GM12892 (cell line): Measurements from ENCODE around the gene DLST.

ENCODE experiments used
- POLR2A ChIP-seq: IDR thresholded peaks from 2 replicates; pipeline ENCODE4 v1.6.1; 2011; ENCODE audit warnings: low read depth, low read length, control low read depth
- POLR2AphosphoS5 ChIP-seq: IDR thresholded peaks from 2 replicates; pipeline ENCODE4 v1.6.1; 2011; ENCODE audit warnings: low read depth, low read length, control low read depth
- TAF1 ChIP-seq: IDR thresholded peaks from 2 replicates; pipeline ENCODE4 v1.6.1; 2011; ENCODE audit warnings: low read depth, mild to moderate bottlenecking, control low read depth, low read length, borderline replicate concordance

- TF ChIP-seq POLR2A (no peak), POLR2AphosphoS5 (no peak), TAF1 (no peak)
Measured at GRCh38 chr14:74951443-74952179, 69.9 kb downstream of the DLST start.
